GM12801 (cell line): ENCODE results near the gene RUSC2.

Experiments
- CTCF ChIP-seq: IDR thresholded peaks from one replicate; pipeline ENCODE4 v1.5.1; 2011; ENCODE audit warnings: control low read depth; ENCODE audit not compliant: insufficient read length; ENCODE audit errors: extremely low read depth

RUSC2 gene

DNA sequence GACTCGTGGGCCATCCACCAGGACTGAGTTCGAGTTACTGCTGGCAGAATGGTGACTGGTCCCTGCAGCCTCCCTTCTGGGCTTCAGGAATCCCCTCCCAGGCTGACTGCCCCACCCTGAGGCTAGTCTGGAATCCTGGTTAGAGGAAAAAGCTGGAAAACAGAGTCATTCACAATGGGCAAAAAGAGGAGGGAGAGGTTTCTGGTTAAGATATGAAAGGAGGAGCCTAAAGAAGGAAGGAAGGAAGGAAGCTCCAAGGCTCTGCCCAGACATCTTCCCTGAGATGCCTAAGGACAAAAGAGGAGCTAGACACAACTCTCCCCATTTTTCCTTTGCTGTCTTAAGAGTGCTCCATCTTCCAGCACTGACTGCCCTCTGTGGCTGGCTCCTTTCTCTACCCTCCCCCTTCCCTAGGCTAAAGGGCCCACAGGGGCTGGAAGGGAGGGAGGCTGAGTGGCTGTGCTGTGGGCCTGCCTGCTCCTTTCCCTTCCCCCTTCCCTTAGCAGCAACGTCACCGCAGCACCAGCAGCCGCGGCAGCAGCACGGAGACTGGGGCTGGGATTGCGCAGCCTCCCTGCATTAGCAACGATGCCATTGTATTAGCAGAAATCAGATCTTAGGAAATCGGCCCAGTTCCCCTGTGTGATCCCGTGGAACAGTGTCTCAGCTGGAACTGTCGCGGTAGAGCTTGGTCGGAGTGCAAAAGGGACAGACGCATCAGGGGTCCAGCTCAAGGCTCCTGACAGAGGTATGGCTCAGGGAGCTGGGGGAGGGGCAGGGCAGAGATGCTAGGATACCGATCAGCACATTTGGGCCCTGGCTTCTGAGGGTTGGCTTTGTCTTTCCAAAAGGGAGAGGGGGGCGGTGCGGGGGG is 48.7 kb downstream of the RUSC2 start:
- TF ChIP-seq CTCF, result no peak
